ENCODE results near the gene TCEANC2. TPM values are rescaled to one million over a fixed set of nuclear protein-coding genes. Genes with fewer than 3 reads are reported as not detected.

TCEANC2 gene
- total and polyA plus RNA-seq, 2 donors (not counting 1 experiment from before 2014, with no cell fraction given): 3.0 to 4.0 TPM

GRCh38 chr1:54009406-54009805 lies 44.0 kb upstream of the TCEANC2 start:
- no peaks in the 10 kb centered on the region for H3K79me2 ChIP-seq (ENCODE audit: control insufficient read depth, insufficient read depth, low read length)
- no peak overlapping the region for H2AFZ ChIP-seq (ENCODE audit: low read length)
- H3K36me3 ChIP-seq (ENCODE audit: control insufficient read depth, insufficient read depth, low read length): no peaks in the 10 kb centered on the region
- no peak overlapping the region for H3K27ac ChIP-seq (ENCODE audit: insufficient read depth, low read length)
- H3K9me3 ChIP-seq (ENCODE audit: control insufficient read depth, insufficient read depth, low read depth, low read length): no peaks in the 10 kb centered on the region
- H3K4me1 ChIP-seq (ENCODE audit: control insufficient read depth, extremely low read depth, insufficient read depth, low read length): no peaks in the 10 kb centered on the region
- no peak overlapping the region for H3K9ac ChIP-seq (ENCODE audit: insufficient read depth, low read length)
- TF ChIP-seq CTCF (conservative IDR thresholded peaks at IDR 0.05 in 1 of 2, IDR thresholded peaks at IDR 0.05 in 1 of 2; ENCODE audit: low read depth in 1 of 2, low read length in 2 of 2): no peak
- TF ChIP-seq EZH2 (IDR thresholded peaks at IDR 0.05; ENCODE audit: low read length, missing control alignments): no peak
- no peak overlapping the region for H3K4me2 ChIP-seq (ENCODE audit: extremely low read depth, insufficient read depth, low read length)
- no peak for DNase-seq (ENCODE audit: low read depth in 2 of 2)
- peaks cover 32% of the 10 kb centered on the region for H3K27me3 ChIP-seq (ENCODE audit: control insufficient read depth, insufficient read depth, low read length)
- H3K4me3 ChIP-seq (replicated peaks in 1 of 4; ENCODE audit: control extremely low read depth in 1 of 4, insufficient read depth in 1 of 4, low read depth in 3 of 4, low read length in 4 of 4): no peak overlapping the region
- H4K20me1 ChIP-seq (ENCODE audit: control insufficient read depth, extremely low read depth, insufficient read depth, low read length): no peaks in the 10 kb centered on the region

- Histone ChIP-seq H3K27ac (ENCODE audit: insufficient read depth, low read length) (no peak overlapping the region), H3K4me1 (ENCODE audit: control insufficient read depth, extremely low read depth, insufficient read depth, low read length) (no peaks in the 10 kb centered on the region), H3K9ac (ENCODE audit: insufficient read depth, low read length) (no peak overlapping the region), H3K27me3 (ENCODE audit: control insufficient read depth, insufficient read depth, low read length) (peaks cover 31% of the 10 kb centered on the region), H3K4me3 (replicated peaks in 1 of 4; ENCODE audit: control extremely low read depth in 1 of 4, insufficient read depth in 1 of 4, low read depth in 3 of 4, low read length in 4 of 4) (no peak overlapping the region), H3K36me3 (ENCODE audit: control insufficient read depth, insufficient read depth, low read length) (no peaks in the 10 kb centered on the region), H4K20me1 (ENCODE audit: control insufficient read depth, extremely low read depth, insufficient read depth, low read length) (no peaks in the 10 kb centered on the region), H2AFZ (ENCODE audit: low read length) (no peak overlapping the region), H3K9me3 (ENCODE audit: control insufficient read depth, insufficient read depth, low read depth, low read length) (no peaks in the 10 kb centered on the region), H3K79me2 (ENCODE audit: control insufficient read depth, insufficient read depth, low read length) (no peaks in the 10 kb centered on the region), H3K4me2 (ENCODE audit: extremely low read depth, insufficient read depth, low read length) (no peak overlapping the region)
- no peak for TF ChIP-seq EZH2 (IDR thresholded peaks at IDR 0.05; ENCODE audit: low read length, missing control alignments)
- TF ChIP-seq CTCF (conservative IDR thresholded peaks at IDR 0.05 in 1 of 2, IDR thresholded peaks at IDR 0.05 in 1 of 2; ENCODE audit: low read depth in 1 of 2, low read length in 2 of 2): no peak
- no peak for DNase-seq (ENCODE audit: low read depth in 2 of 2)
These were observed 42.8 kb upstream of the TCEANC2 start for GRCh38 chr1:54010415-54011117.

- H3K4me3 ChIP-seq (replicated peaks in 1 of 4; ENCODE audit: control extremely low read depth in 1 of 4, insufficient read depth in 1 of 4, low read depth in 3 of 4, low read length in 4 of 4): no peak overlapping the region
- DNase-seq (ENCODE audit: low read depth in 2 of 2): no peak
- H3K9me3 ChIP-seq (ENCODE audit: control insufficient read depth, insufficient read depth, low read depth, low read length): no peaks in the 10 kb centered on the region
- no peak overlapping the region for H3K27ac ChIP-seq (ENCODE audit: insufficient read depth, low read length)
- H3K4me2 ChIP-seq (ENCODE audit: extremely low read depth, insufficient read depth, low read length): no peak overlapping the region
- no peaks in the 10 kb centered on the region for H3K4me1 ChIP-seq (ENCODE audit: control insufficient read depth, extremely low read depth, insufficient read depth, low read length)
- H2AFZ ChIP-seq (ENCODE audit: low read length): no peak overlapping the region
- H3K9ac ChIP-seq (ENCODE audit: insufficient read depth, low read length): no peak overlapping the region
- no peaks in the 10 kb centered on the region for H3K36me3 ChIP-seq (ENCODE audit: control insufficient read depth, insufficient read depth, low read length)
- TF ChIP-seq CTCF (conservative IDR thresholded peaks at IDR 0.05 in 1 of 2, IDR thresholded peaks at IDR 0.05 in 1 of 2; ENCODE audit: low read depth in 1 of 2, low read length in 2 of 2): no peak
- no peak for TF ChIP-seq EZH2 (IDR thresholded peaks at IDR 0.05; ENCODE audit: low read length, missing control alignments)
- no peaks in the 10 kb centered on the region for H4K20me1 ChIP-seq (ENCODE audit: control insufficient read depth, extremely low read depth, insufficient read depth, low read length)
- H3K79me2 ChIP-seq (ENCODE audit: control insufficient read depth, insufficient read depth, low read length): no peaks in the 10 kb centered on the region
- peaks cover 23% of the 10 kb centered on the region for H3K27me3 ChIP-seq (ENCODE audit: control insufficient read depth, insufficient read depth, low read length)
These were observed 41.9 kb upstream of the TCEANC2 start for GRCh38 chr1:54011316-54012007.

Measured in fibroblast of lung (primary cell).